Measurements from ENCODE around the gene ERVH48-1.
A peak's percentile ranks its signal among the peaks of the same experiment; 100 is the strongest.
"Not testable (repeated sequence)": the region's sequence is repeated elsewhere in the genome, so short reads cannot be mapped to it uniquely, and the experiment has no call there.

The ERVH48-1 gene

GRCh38 chr21:42969193-42969600, 43.8 kb upstream of the ERVH48-1 start:
- H3K36me3 ChIP-seq (ENCODE audit: control insufficient read depth in 2 of 2, insufficient read depth in 1 of 2, low read length in 2 of 2): no peaks in the 10 kb centered on the region
- TF ChIP-seq PRDM10 (tag by site-specific recombination; IDR thresholded peaks at IDR 0.05) (0 out of 2 replicates have a peak, but pooled peaks have one; percentile 31), ZNF521 (tag by site-specific recombination; IDR thresholded peaks at IDR 0.05) (no peak), ZBTB10 (tag by site-specific recombination; IDR thresholded peaks at IDR 0.05) (no peak)
- H3K9me3 ChIP-seq (ENCODE audit: control insufficient read depth, insufficient read depth, low read depth, low read length): no peaks in the 10 kb centered on the region
- ChIA-PET POLR2A (interaction anchor here (0.6 to 1.1 kb wide), 3 partner anchors 14 to 642 kb away, joined by 3 read pairs; partner anchors contain the start of gene NDUFV3), CTCF (no interaction called here)
- H3K4me3 ChIP-seq (ENCODE audit: low read depth, low read length): no peak overlapping the region
- H3K4me1 ChIP-seq (ENCODE audit: control insufficient read depth, insufficient read depth, low read length): no peaks in the 10 kb centered on the region; the same call in 1 of the 2 replicates
- H3K27ac ChIP-seq (ENCODE audit: extremely low read depth, low read depth, low read length): no peak overlapping the region

- not testable (repeated sequence) for H3K27ac ChIP-seq (ENCODE audit: extremely low read depth, low read depth, low read length); H3K4me3 ChIP-seq (ENCODE audit: low read depth, low read length); H3K9me3 ChIP-seq (ENCODE audit: control insufficient read depth, insufficient read depth, low read depth, low read length); H3K4me1 ChIP-seq (ENCODE audit: control insufficient read depth, insufficient read depth, low read length); H3K36me3 ChIP-seq (ENCODE audit: control insufficient read depth in 2 of 2, insufficient read depth in 1 of 2, low read length in 2 of 2)
- ChIA-PET POLR2A (interaction anchor here (1.1 kb wide), 1 partner anchor 22 kb away, joined by 3 read pairs; no protein-coding TSS in a partner anchor), CTCF (interaction anchor here (0.6 kb wide), 1 partner anchor 52 kb away, joined by 3 read pairs; no protein-coding TSS in a partner anchor)
These were observed 42.2 kb upstream of the ERVH48-1 start for GRCh38 chr21:42967616-42968015.

- CTCF ChIA-PET: no interaction called here
- POLR2A ChIA-PET: no interaction called here
These were observed 39.8 kb upstream of the ERVH48-1 start for GRCh38 chr21:42965211-42965560.

GRCh38 chr21:42964546-42965210, 39.2 kb upstream of the ERVH48-1 start:
- ChIA-PET CTCF (interaction anchor here (0.5 kb wide), 2 partner anchors 344 to 639 kb away, joined by 3 read pairs; no protein-coding TSS in a partner anchor), POLR2A (no interaction called here)
- Histone ChIP-seq H3K9me3 (ENCODE audit: control insufficient read depth, insufficient read depth, low read depth, low read length) (no peaks in the 10 kb centered on the region), H3K4me3 (ENCODE audit: low read depth, low read length) (no peak overlapping the region), H3K27ac (ENCODE audit: extremely low read depth, low read depth, low read length) (no peak overlapping the region), H3K36me3 (ENCODE audit: control insufficient read depth in 2 of 2, insufficient read depth in 1 of 2, low read length in 2 of 2) (no peaks in the 10 kb centered on the region), H3K4me1 (ENCODE audit: control insufficient read depth, insufficient read depth, low read length) (no peaks in the 10 kb centered on the region)
- TF ChIP-seq ZNF670 (tag by site-specific recombination; IDR thresholded peaks at IDR 0.05; ENCODE audit: low read depth) (no peak), ZNF623 (tag by site-specific recombination; IDR thresholded peaks at IDR 0.05) (no peak), ZNF548 (tag by site-specific recombination; IDR thresholded peaks at IDR 0.05) (no peak), ZNF223 (tag by site-specific recombination; IDR thresholded peaks at IDR 0.05) (no peak), ZNF23 (tag by site-specific recombination; IDR thresholded peaks at IDR 0.05; ENCODE audit: borderline replicate concordance) (no peak), ZNF704 (tag by site-specific recombination; IDR thresholded peaks at IDR 0.05) (no peak), ZSCAN30 (tag by site-specific recombination; IDR thresholded peaks at IDR 0.05) (no peak), ZNF639 (tag by site-specific recombination; IDR thresholded peaks at IDR 0.05) (no peak), MZF1 (tag by site-specific recombination; IDR thresholded peaks at IDR 0.05; ENCODE audit: borderline replicate concordance) (no peak), ZNF791 (tag by site-specific recombination; IDR thresholded peaks at IDR 0.05) (no peak)

More at GRCh38 chr21:42965211-42965560, 39.8 kb upstream of the ERVH48-1 start:
- H3K36me3 ChIP-seq (ENCODE audit: control insufficient read depth in 2 of 2, insufficient read depth in 1 of 2, low read length in 2 of 2): no peaks in the 10 kb centered on the region
- H3K4me1 ChIP-seq (ENCODE audit: control insufficient read depth, insufficient read depth, low read length): no peaks in the 10 kb centered on the region
- H3K27ac ChIP-seq (ENCODE audit: extremely low read depth, low read depth, low read length): no peak overlapping the region
- H3K9me3 ChIP-seq (ENCODE audit: control insufficient read depth, insufficient read depth, low read depth, low read length): no peaks in the 10 kb centered on the region
- TF ChIP-seq ZNF677 (tag by site-specific recombination; IDR thresholded peaks at IDR 0.05): no peak
- TF ChIP-seq ZNF23 (tag by site-specific recombination; IDR thresholded peaks at IDR 0.05; ENCODE audit: borderline replicate concordance): no peak
- no peak for TF ChIP-seq ZNF311 (tag by site-specific recombination; IDR thresholded peaks at IDR 0.05; ENCODE audit: borderline replicate concordance)
- no peak for TF ChIP-seq ZNF791 (tag by site-specific recombination; IDR thresholded peaks at IDR 0.05)
- no peak for TF ChIP-seq ZNF366 (tag by site-specific recombination; conservative IDR thresholded peaks at IDR 0.05)
- TF ChIP-seq ZNF157 (tag by site-specific recombination; IDR thresholded peaks at IDR 0.05): no peak
- peak; percentile 85 for TF ChIP-seq ZNF121 (tag by site-specific recombination; IDR thresholded peaks at IDR 0.05)
- TF ChIP-seq ZSCAN30 (tag by site-specific recombination; IDR thresholded peaks at IDR 0.05): no peak
- H3K4me3 ChIP-seq (ENCODE audit: low read depth, low read length): no peak overlapping the region

Data from HEK293 (cell line).